Measurements from ENCODE around the gene DLG3.
"Not testable (repeated sequence)": the region's sequence is repeated elsewhere in the genome, so short reads cannot be mapped to it uniquely, and the experiment has no call there.

DLG3 gene

DNA sequence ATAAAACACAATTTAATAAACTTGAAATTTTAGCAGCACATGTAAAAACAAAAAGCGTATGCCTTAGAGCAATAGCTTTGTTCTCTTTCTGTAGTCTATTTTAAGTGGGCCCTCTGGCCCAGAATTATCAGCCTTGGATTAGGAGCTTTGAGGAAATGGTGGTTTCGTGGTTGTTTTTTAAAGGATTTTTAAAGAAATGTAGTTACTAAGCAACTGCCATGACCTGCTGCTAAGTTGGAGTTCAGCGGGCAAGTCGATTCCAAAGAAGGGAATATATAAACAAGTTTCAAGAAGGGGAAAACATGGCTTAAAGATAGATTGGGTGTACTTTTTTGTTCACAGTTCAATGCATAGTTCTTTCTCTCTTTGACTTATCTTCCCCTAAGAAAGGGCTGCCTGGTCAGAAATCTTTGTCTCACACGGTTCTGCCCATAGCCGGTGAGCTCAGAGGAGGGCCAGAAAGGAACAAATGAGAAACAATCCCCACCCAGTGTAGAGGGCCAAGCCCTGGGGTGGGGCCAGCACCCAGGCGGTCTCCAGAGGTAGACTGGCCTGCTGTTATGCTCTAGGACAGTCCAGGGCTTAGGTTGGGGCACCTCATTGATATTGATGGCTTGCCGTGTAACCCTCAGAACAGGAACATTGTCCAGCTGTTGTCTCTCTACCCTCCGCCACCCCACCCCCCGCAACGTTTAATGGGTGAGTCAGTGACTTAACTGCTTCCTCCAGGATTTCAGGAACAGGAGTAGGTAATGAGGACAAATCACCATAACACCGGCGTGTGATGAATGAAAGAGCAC is 32.5 kb downstream of the DLG3 start:
- peak; percentile 52 for DNase-seq

DNA sequence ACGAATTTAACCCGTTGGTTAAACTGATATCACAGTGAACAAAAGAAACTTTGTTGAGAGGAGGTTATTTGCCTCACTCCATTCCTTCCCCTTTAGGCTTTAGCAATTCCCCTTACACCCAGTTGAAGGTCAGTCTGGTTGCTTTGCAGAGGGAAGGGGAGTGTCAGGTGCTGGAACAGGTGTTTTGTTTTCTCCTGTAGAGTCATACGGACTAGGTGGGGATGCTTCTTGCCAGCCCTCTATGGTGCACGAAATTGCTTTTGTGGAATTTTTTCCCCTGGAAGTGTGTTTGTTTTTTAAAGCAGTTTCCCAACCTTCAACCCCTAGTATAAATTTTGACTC is 33.1 kb downstream of the DLG3 start:
- peak; percentile 52 for DNase-seq

DNA sequence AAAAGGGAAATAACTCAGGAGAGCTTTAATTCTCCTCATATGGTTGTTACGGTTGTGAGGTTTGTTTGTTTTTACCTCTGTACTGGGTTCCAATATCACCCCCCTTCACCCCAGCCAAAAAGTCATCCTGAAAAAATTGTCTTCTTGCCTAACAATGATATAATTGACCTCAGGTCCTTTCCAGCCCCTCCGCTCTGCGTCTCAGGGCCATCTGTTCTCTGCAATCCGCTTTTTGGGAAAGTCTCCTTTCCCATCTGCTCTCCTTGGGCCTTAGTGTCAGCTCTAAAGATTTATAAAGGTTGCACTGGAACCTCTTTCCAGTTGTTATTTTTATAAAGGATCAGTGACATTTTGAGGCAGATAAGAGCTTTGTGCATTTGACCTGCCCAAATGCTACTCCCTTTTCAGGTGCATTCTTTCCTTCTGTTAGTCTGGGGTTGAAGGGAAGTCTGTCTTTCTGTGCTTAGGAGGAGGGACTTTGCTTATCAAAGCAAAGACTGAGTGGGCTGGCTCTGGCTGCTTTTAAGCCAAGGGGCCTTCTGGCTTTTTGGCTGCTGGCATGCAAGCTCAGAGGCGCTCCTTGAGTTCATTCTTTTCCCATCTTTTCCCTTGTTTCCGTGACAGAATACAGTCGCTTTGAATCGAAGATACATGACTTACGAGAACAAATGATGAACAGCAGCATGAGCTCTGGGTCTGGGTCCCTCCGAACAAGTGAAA is 34.1 kb downstream of the DLG3 start:
- no peak for DNase-seq

DNA sequence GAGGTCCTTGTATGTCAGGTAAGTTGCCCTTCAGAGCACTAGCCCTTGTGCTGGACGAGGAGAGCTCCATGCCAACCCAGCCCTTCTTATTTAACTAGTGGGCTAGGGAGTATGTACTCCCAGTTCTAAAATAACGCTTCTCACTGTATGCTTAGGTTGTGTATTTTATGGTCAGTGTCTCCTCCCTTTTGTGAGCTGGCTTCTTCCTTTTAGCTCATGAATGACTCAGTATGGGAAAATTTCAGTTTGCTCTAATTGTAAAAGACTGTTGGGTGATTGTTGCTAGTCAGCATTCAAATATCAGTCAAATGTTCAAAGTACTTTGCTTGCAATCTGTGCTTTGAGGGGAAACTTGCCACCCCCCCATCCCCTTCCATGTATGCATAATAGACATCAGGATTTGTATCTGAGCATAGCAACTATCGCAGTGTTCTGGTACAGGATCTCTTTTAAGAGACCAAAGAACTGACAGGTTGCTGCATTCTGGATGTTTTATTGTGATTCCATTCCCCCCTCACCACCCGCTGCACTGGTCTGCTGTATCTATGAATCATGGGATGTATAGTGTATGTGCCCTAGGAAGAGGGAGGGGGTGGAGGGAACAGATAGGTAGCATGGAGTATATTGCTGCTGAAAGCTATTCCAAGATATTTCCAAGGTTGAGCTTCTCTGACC is 34.7 kb downstream of the DLG3 start:
- DNase-seq, result no peak

DNA sequence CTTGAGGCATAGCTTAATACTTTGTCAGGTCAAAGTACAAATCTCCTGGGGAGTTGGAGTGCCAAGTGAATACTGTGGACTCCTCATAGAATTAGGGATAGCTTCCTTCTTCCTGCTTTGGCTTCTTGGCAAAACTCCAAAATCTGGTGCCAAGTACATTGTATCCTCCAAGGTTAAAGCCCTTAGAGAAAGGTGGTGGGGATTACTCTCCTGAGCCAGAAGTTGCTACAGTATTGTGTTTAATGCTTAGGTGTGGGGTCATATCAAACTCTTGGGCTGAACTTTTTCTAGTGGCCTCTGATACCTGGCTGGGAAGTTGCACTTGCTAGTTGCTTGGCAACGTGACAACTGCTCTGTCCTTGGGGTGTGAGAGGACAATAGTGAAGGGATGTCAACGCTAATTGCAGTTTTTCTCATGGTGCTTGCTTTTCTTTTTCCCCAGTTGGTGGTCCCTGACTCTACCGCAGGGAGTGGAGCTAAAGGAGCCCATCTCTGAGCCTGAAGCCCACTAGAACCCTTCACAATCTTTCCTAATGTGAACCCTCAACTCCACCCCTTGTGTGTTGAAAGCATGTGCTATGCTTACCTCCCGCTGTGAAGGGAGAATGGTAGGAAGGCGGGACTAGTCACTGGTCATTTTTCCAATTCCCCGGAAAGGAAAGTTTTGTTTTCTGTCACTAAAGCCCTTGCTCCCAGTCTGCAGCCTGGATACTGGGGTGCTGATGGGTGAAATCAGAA is 35.5 kb downstream of the DLG3 start:
- peak; percentile 1 for DNase-seq

DNA sequence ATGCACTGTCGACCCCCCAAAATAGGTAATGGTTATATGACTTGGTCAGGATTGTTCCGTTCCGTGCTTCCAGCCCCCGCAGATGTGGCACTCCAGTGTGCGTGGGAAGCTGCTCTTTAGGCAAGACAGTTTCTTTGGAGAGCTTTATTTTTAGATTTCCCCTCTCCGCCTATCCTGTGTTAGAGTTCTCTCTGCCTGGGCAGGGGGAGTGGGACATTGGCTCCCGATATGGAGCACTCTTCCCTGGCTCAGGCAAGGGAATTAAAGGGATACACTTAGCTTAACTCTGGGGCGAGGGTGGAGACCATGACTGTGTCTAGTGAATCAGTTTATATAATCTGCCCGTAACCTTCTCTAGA is 36.0 kb downstream of the DLG3 start:
- DNase-seq, result no peak

DNA sequence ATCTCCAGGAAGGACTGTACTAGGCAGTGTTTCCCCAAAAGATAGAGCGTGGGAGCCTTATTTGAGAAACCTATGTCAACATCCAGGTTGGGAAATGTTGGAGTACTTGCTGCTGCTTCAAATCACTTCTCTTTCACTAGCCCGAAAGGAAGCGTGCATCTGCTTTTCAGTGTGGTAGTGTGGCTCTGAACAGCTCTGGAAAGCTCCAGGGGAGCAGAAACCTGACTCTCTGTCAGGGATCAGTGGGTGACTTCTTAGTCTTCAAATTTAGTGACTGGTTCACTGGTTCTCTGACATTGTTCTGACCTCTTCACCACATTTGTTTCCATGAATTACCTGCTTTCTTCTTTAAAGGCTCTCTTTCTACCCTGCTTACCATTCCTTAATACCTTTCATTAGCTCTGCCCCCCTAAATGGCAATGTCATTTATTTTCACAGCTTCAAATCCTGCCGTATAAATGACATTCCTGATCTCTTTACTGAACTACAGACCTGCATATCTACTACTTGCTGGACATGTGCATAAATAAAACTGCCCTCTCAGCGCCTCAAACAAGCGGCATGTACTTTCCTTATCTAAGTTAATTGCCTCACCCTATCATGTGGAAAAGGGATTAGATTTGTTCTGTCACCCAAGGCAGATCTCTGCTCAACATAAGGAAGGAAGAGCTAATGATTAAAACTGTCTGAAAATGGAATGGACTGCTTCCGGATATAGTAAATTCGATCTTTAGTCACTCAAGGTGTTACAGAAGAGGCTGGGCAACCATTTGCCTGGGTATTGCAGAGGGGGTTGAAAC is 37.0 kb downstream of the DLG3 start:
- no peak for DNase-seq

DNA sequence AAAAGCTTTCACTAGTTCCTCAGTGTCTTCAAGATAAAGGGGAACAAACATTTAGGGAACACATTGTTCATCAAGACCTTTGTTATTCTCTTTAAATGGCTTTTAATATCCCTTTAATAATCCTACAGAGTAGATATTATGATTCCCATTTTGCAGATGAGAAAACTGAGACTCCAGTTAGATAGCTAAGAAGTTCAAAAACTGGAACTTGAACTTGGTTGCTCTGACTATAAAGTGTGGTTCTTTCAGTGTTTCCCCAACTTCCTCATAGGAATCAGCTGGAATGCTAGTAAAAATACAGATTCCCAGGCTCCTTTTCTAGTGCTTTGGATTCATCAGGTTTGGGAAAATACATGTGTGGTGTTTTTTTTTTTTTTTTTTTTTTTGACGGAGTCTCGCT is 37.7 kb downstream of the DLG3 start:
- DNase-seq, result no peak

DNA sequence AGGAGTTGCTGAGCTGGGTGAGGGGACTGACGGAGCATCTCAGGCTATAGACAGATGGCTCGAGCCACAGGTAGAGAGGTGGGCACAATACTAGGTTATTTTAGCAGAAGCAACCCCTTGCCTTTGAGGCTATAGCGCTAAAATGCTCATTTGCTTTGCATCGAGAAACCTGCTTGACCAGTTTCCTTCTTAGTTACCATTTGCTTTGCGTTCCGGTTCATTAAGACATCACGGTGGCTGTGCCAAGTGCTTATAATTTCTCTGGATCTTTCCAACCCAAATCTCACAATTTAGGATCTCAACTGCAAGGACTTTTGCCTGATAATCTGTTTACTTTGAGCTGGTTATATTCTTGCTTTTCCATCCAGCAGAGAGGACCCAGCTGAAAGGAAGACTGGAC is 40.8 kb downstream of the DLG3 start:
- peak; percentile 66 for DNase-seq

DNA sequence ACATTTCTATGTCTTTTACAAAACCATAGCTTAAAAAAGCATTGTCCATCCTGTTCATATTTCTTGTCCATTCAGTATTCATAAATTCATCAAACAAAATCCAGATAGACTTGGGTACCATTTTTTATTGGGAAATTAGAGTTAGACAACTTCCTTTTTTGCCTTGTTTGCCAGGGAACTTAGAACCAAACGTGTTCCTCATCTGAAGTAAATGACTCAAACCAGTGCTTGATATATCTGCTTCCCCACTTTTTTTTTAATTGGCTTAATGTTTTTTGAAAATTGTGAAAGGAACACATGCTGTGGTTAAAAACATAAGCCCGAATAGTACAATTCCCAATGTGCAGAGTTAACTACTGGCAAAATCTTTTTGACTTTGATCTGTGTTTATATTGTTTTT is 44.2 kb downstream of the DLG3 start:
- DNase-seq, result no peak

DNA sequence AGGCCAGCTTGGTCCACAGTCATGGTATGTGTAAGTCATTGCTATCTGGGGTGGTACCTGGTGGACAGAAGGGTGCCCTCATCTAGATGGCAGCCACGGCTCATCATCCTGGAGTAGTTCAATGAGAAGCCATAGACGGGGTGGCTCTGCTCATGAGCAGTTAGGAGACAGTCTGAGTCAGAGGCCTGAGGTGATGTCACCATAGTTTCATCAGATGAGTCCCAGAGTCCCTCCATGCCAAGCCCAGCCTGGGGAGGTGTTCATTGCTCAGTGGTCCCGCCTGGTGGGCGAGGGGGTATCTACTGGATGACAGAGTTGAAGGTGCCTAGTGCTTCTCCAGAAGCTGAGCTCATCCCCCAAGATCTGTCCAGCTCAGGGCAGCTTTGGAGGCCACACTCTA is 49.8 kb downstream of the DLG3 start:
- no peak for DNase-seq

DNA sequence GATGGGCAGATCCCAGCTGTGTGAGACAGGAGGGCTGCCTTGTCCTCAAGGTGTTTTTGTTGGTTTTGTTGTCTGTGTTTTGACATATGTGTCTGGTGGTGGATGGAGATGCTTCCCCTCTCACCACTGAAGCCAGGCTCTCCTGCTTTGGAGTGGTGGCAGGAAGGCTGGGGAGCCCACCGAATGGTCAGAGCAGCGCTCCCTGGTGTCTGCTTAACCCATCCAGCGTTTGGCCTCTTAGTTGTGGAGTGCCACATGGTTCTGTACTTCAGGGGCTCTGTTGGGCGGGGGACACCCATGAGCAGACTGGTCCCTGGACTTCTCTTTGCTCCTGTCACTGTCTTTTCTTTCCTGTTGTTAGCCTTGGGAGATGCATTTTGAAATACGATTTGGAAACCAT is 51.9 kb downstream of the DLG3 start:
- no peak for DNase-seq

DNA sequence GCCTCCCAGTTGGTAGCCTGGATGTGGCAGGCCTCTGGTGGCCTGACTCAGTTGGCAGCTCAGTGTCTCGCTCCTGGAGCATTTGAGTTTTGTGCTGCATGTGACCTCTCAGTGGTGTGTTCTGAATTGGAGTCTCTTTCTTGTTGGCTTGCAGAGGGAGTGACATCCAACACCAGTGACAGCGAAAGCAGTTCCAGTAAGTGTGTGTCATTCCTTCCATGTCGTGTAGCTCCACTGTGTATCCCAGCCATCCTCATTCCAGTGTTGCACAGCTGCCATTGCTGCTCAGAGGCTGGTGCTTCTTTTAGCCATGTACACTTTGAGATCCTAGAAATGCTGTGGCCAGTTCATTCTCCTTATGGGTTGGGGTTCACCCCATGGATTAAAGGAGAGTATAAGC is 52.4 kb downstream of the DLG3 start:
- no peak for DNase-seq

DNA sequence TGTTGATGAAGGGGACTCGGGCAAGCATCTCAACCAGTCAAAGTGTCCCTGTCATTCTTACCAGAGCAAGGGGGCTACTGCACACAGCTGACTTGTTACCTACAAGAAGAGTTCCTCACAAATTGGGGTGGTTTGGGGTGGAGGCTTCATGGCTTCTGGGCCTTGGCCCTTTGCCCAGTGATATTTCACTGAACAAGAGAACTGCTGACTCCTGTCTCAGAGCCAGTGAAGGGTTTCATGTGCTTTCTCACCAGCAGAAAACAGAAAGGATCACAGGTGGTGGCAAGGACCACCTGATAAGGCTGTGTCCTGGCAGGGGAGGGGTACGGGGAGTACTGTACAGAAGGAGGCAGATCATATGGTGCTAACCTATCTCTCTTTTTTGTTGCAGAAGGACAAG is 53.5 kb downstream of the DLG3 start:
- DNase-seq, result no peak

DNA sequence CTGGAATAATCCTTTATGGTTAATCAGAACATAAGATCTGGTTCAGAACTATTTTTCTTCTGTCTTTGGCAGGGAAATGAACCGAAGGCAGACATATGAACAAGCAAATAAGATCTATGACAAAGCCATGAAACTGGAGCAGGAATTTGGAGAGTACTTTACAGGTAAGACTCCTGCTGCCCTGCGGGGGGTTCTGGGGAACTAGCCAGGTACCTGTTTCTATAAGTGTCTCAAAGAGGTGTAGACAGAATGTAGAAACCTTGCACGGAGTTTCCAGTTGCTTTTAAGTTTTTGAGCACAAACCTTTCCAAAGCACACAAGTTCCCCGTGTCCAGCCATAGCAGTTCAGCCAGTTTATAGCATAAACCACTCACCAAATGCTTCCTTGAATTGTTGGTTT is 56.2 kb downstream of the DLG3 start:
- no peak for DNase-seq

DNA sequence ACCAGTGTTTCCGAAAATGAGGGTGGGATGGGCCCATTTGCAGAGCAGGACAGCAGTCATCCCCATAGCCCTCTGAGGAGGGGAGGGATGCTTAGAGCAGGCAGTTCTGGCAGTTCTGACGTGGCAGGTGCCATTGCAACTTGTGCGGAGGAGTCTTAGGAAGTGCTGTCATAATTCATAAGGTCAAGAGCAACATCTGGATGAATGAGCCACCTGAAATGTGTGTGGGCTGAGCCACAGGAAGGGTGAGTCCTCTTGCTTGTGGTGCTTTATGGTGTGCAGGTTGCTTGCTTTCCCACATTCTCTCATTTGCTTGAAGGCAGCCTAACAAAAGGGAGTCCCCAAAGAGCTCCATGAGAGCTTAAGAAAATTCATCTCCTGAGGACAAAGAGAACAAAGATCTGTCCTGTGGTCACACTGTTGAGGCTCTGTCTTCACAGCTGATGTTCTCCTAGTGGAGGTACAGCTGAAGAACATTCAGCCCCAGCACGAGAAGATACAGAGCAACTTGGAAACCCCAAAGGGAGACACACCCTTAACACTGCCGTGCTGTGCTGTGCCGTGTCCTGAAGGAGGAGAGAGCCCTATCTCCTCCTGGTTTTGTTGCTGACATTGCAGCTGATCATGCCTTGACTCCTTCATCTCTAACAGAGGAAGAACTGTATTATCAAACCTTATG is 60.3 kb downstream of the DLG3 start:
- DNase-seq, result no peak

DNA sequence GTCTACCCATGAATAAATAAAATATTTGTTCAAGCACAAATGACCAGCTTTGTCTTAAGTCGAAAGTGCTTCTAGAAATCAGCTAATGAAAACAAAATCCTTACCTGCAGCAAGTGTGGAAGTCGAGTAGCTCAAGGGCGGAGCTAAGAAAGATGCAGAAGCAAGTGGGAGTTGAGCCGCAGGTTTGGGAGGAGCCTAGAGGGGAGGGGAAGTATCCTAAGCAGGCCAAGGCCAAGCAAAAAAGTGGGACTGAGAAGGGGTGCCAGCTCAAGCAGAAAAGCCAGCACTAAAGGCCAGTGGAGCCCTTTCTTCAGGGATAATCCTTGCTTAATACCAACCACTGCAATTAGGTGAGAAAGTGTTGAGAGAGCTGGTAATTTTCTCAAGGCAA is 60.8 kb downstream of the DLG3 start:
- DNase-seq, result no peak

DNA sequence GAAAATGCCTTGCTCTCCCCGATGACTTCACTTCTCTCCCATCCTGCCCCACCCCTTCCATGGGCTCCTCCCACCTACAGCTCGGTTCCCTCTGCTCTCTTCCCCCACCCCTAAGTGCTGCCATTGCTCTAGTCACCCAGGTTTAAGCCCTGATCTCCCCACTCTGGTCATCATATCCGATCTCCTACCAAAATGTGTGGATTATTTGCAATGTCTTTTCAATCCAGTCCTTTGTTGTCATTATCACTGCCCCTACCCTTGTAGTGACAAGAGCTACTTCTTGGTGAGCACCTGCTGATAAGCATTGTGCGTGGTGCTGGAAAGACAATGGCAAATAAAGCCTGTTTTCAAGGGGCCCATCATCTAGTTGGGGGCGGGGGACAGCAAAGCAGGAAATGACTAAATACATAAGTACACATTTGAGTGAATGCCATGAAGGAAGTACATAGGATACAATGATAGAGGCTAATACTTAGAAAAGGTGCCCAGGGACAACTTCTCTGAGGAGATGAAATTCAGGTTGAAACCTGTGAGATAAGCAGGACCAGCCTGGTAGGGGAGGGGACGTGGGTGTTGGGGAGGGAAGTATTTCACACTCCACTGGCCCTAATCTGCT is 63.8 kb downstream of the DLG3 start:
- peak; percentile 67 for DNase-seq

DNA sequence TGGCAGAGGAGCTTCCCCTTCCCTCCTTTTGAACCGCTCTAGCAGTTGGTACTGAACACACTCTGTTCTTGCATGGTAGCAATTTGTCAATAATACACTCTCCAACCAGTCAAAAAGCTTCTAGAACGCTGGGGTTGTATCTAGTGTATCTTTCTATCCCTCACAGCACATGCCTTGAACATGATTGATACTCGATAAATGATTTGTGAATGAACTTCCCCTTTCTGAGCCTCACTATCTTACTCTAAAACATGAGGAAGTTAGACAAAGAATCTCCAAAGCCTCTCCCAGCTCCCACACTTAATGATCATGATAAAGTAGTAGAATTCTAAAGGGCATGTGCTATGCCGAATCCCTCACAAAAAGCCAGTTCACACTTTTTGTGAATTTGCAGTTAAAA is 64.4 kb downstream of the DLG3 start:
- no peak for DNase-seq

DNA sequence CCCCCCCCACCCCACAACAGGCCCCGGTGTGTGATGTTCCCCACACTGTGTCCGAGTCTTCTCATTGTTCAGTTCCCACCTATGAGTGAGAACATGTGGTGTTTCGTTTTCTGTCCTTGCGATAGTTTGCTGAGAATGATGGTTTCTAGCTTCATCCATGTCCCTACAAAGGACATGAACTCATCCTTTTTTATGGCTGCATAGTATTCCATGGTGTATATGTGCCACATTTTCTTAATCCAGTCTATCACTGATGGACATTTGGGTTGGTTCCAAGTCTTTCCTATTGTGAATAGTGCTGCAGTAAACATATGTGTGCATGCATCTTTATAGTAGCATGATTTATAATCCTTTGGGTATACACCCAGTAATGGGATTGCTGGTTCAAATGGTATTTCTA is 70.6 kb downstream of the DLG3 start:
- DNase-seq, result not testable (repeated sequence)

DNA sequence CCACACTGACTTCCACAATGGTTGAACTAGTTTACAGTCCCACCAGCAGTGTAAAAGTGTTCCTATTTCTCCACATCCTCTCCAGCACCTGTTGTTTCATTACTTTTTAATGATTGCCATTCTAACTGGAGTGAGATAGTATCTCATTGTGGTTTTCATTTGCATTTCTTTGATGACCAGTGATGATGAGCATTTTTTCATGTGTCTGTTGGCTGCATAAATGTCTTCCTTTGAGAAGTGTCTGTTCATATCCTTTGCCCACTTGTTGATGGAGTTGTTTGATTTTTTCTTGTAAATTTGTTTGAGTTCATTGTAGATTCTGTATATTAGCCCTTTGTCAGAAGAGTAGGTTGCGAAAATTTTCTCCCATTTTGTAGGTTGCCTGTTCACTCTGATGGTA is 71.1 kb downstream of the DLG3 start:
- DNase-seq, result not testable (repeated sequence)

DNA sequence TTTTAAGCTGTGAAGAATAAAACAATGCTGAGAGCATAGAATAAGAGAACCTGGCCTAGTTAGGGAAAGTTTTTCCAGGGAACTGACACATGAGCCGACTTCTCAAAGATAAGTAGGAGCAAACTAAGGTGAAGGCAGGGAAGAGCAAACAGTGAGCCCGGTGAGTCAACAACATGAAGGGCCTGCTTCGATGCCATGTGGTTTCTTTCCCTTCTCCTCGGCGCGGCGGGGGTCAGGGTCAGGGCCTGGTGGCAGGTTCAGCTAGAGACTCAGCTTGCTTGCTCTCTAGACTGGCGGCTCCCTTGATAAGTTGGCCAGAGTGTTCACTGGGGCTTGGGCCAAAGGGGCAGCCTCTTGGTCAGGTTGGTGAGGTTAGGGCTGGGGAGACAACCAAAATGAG is 81.1 kb downstream of the DLG3 start:
- DNase-seq, result no peak
